DOHH2 (cell line): ENCODE results near the gene MCCC2.

Experiments used
- CTCF ChIP-seq: fragments of 200-600 bp; sonication (generic); IDR thresholded peaks from one replicate; pipeline ENCODE4 v1.5.1; 2014; ENCODE audit warnings: antibody characterized with exemption, mild to moderate bottlenecking, low read depth, low read length; ENCODE audit not compliant: poor library complexity, severe bottlenecking
- EZH2phosphoT487 ChIP-seq: fragments of 200-600 bp; sonication (generic); IDR thresholded peaks from 2 replicates; pipeline ENCODE4 v1.6.1; 2017; ENCODE audit warnings: borderline replicate concordance, mild to moderate bottlenecking, antibody characterized with exemption, low read length, moderate library complexity, mixed read lengths

GRCh38 chr5:71699233-71699632, 112.1 kb downstream of the MCCC2 start:
- TF ChIP-seq CTCF (no peak), EZH2phosphoT487 (no peak)
